Endothelial cell of umbilical vein (primary cell): Measurements from ENCODE around the gene KIAA1217. TPM values are rescaled to one million over a fixed set of nuclear protein-coding genes. Genes with fewer than 3 reads are reported as not detected.

ENCODE experiments used
- BruUV-seq: library from RNA; stranded (reverse); fragments of 400-500 nt; replicated peaks from 2 replicates; lab custom pipeline; 2021; lab: Mats Ljungman, UMichigan
- CTCF ChIA-PET: fragments of 300-600, 350-600 bp; sonication (Branson Sonifier 250); formaldehyde crosslinking; loops from one replicate; lab custom pipeline; 2021; ENCODE audit warnings: antibody characterized with exemption, inconsistent platforms; lab: Charles Lee
- POLR2A ChIA-PET: fragments of 300-600, 350-600 bp; sonication (Branson Sonifier 250); formaldehyde crosslinking; loops from one replicate; lab custom pipeline; 2021; ENCODE audit warnings: antibody characterized with exemption, inconsistent platforms; lab: Charles Lee
- DNase-seq: peaks from one replicate; pipeline ENCODE4 v3.0.0-alpha.2; 2011; ENCODE audit warnings: low read depth, low spot score
- FAIRE-seq: peaks from 2 replicates; lab custom pipeline; 2011; peaks lifted over from hg19 to GRCh38; lab: Jason Lieb, UNC
- H2AFZ ChIP-seq: 2 replicates; pipeline ENCODE4 v1.6.0; 2012; ENCODE audit warnings: low read depth, low read length, control low read depth, inconsistent platforms
- H3K27ac ChIP-seq: 2 replicates; pipeline ENCODE4 v1.5.1; 2011; ENCODE audit warnings: low read depth, mild to moderate bottlenecking, control low read depth, low read length, moderate library complexity; ENCODE audit not compliant: insufficient read depth
- H3K27me3 ChIP-seq, 2 experiments: 2 replicates each; pipeline versions ENCODE4 v1.6.0 to v1.6.1; 2011; ENCODE audit warnings: low read length in 2 of 2, mixed read lengths in 1 of 2; ENCODE audit not compliant: control insufficient read depth in 2 of 2, insufficient read depth in 2 of 2
- H3K36me3 ChIP-seq, 2 experiments: 2 replicates in 1 of 2; 3 replicates in 1 of 2; pipeline ENCODE4 v1.5.1; 2011; ENCODE audit warnings: low read length in 2 of 2, mild to moderate bottlenecking in 1 of 2, moderate library complexity in 1 of 2; ENCODE audit not compliant: control insufficient read depth in 2 of 2, insufficient read depth in 2 of 2; ENCODE audit errors: extremely low read depth in 1 of 2
- H3K4me1 ChIP-seq: 3 replicates; pipeline ENCODE4 v1.5.1; 2011; ENCODE audit warnings: mild to moderate bottlenecking, low read length; ENCODE audit not compliant: control insufficient read depth, insufficient read depth; ENCODE audit errors: extremely low read depth
- H3K4me2 ChIP-seq: 2 replicates; pipeline ENCODE4 v1.6.1; 2011; ENCODE audit warnings: low read length, control low read depth, mixed read lengths; ENCODE audit not compliant: insufficient read depth
- H3K4me3 ChIP-seq, 3 experiments: fragments of 200-600 bp in 1 of 3; sonication (generic), shearing (Covaris generic) in 1 of 3; replicated peaks in 1 of 3; 2 replicates each; pipeline ENCODE4 v1.5.1; 2011 to 2016; ENCODE audit warnings: control low read depth in 3 of 3, low read length in 3 of 3, mild to moderate bottlenecking in 2 of 3, inconsistent platforms in 1 of 3, low read depth in 1 of 3, moderate library complexity in 1 of 3; ENCODE audit not compliant: insufficient read depth in 1 of 3
- H3K79me2 ChIP-seq: 2 replicates; pipeline ENCODE4 v1.6.0; 2012; ENCODE audit warnings: low read length, inconsistent platforms; ENCODE audit not compliant: control insufficient read depth, insufficient read depth
- H3K9ac ChIP-seq: replicated peaks from 2 replicates; pipeline ENCODE3; 2011; ENCODE audit warnings: low read length, control low read depth; ENCODE audit not compliant: insufficient read depth; ENCODE audit errors: extremely low read depth
- H3K9me1 ChIP-seq: replicated peaks from 3 replicates; pipeline ENCODE4 v1.6.0; 2011; ENCODE audit warnings: mild to moderate bottlenecking, low read length; ENCODE audit not compliant: control insufficient read depth, insufficient read depth; ENCODE audit errors: extremely low read depth
- H3K9me3 ChIP-seq: replicated peaks from 2 replicates; pipeline ENCODE4 v1.5.1; 2012; ENCODE audit warnings: low read length, inconsistent platforms; ENCODE audit not compliant: control insufficient read depth, insufficient read depth
- H4K20me1 ChIP-seq: replicated peaks from 2 replicates; pipeline ENCODE3; 2011; ENCODE audit warnings: mild to moderate bottlenecking, low read length; ENCODE audit not compliant: control insufficient read depth, insufficient read depth; ENCODE audit errors: extremely low read depth
- CTCF ChIP-seq, 2 donors: IDR thresholded peaks; 1 replicate in 1 of 2; 2 replicates in 1 of 2; pipeline ENCODE4 v1.5.1; 2011; ENCODE audit warnings: low read length in 2 of 2, mild to moderate bottlenecking in 2 of 2, moderate library complexity in 2 of 2, control low read depth in 1 of 2, inconsistent platforms in 1 of 2, low read depth in 1 of 2; ENCODE audit not compliant: insufficient read depth in 1 of 2; ENCODE audit errors: extremely low read depth in 1 of 2
- EZH2 ChIP-seq: IDR thresholded peaks from 2 replicates; pipeline ENCODE4 v1.6.1; 2012; ENCODE audit warnings: borderline replicate concordance, low read depth, mild to moderate bottlenecking, moderate library complexity, low read length, inconsistent platforms; ENCODE audit not compliant: severe bottlenecking
- FOS ChIP-seq: IDR thresholded peaks from 2 replicates; pipeline ENCODE4 v1.6.1; 2011; ENCODE audit warnings: mild to moderate bottlenecking, low read length, moderate library complexity, borderline replicate concordance; ENCODE audit not compliant: insufficient read depth
- GATA2 ChIP-seq: IDR thresholded peaks from 2 replicates; pipeline ENCODE4 v1.7.0; 2011; ENCODE audit warnings: low read depth, mild to moderate bottlenecking, moderate library complexity, mixed read lengths, low read length; ENCODE audit not compliant: insufficient read length, insufficient read depth
- JUN ChIP-seq: IDR thresholded peaks from 2 replicates; pipeline ENCODE4 v1.6.1; 2011; ENCODE audit warnings: borderline replicate concordance, low read depth; ENCODE audit not compliant: insufficient read length, insufficient read depth
- MAX ChIP-seq: IDR thresholded peaks from 2 replicates; pipeline ENCODE4 v1.6.1; 2011; ENCODE audit not compliant: insufficient read depth, insufficient read length
- MYC ChIP-seq: IDR thresholded peaks from one replicate; pipeline ENCODE4 v1.6.1; 2011; ENCODE audit warnings: mild to moderate bottlenecking, low read depth, low read length
- POLR2A ChIP-seq: IDR thresholded peaks from 2 replicates; pipeline ENCODE4 v1.6.1; 2012; ENCODE audit warnings: low read depth, mild to moderate bottlenecking, control low read depth, low read length
- POLR2AphosphoS5 ChIP-seq: IDR thresholded peaks from 2 replicates; pipeline ENCODE4 v1.6.1; 2012; ENCODE audit warnings: low read depth, mild to moderate bottlenecking, control low read depth, low read length, moderate library complexity; ENCODE audit not compliant: insufficient read depth
- dilution Hi-C: fragments of 300-500 bp; cut with MboI; formaldehyde crosslinking; loops from one replicate; pipeline ENCODE4 v1.15.0; 2019; ENCODE audit warnings: low sequenced_read_pairs; ENCODE audit not compliant: extremely low pct_ligation_motif_present
- intact Hi-C: fragments of 100-400 bp; cut with micrococcal nuclease; formaldehyde crosslinking; loops from one replicate; pipeline ENCODE4 v1.10.0; 2022
- polyA plus RNA-seq, 4 experiments: library from polyadenylated mRNA; depleted of rRNA in 3 of 4; stranded (reverse) in 3 of 4; unstranded in 1 of 4; fragments of >200 nt; gene quantifications; 2 replicates each; pipeline versions ENCODE4 v1.2.1 to v1.2.3, GENCODE V29; 2011 to 2012; ENCODE audit warnings: missing spikeins in 1 of 4
- total RNA-seq: library from RNA; stranded (reverse); gene quantifications from 2 replicates; pipeline ENCODE4 v1.2.3, GENCODE V29; 2021

The KIAA1217 gene
- total and polyA plus RNA-seq, 2 donors (not counting 3 experiments of a cell fraction or from before 2014, with no cell fraction given) = 0.83 to 10.3 TPM

- H3K27me3 ChIP-seq = no peaks in the 10 kb centered on the region
- no peak overlapping the region for H3K4me2 ChIP-seq
- H3K4me1 ChIP-seq = no peaks in the 10 kb centered on the region
- dilution Hi-C loops = no loop called here
- no peaks in the 10 kb centered on the region for H3K9me1 ChIP-seq
- POLR2A ChIA-PET = no interaction called here
- CTCF ChIA-PET = no interaction called here
- H4K20me1 ChIP-seq = no peaks in the 10 kb centered on the region
- H2AFZ ChIP-seq = no peak overlapping the region
- H3K4me3 ChIP-seq = no peak overlapping the region
- intact Hi-C loops = no loop called here
- H3K9ac ChIP-seq = no peak overlapping the region
- H3K27ac ChIP-seq = no peak overlapping the region
- H3K9me3 ChIP-seq = no peaks in the 10 kb centered on the region
- H3K36me3 ChIP-seq = no peaks in the 10 kb centered on the region
- no peaks in the 10 kb centered on the region for H3K79me2 ChIP-seq
- DNase-seq = no peak
- BruUV-seq = no TSS peak
- TF ChIP-seq MAX = no peak
- FAIRE-seq = no peak
Measured at GRCh38 chr10:24239289-24240040, 30.5 kb downstream of the KIAA1217 start.

DNA sequence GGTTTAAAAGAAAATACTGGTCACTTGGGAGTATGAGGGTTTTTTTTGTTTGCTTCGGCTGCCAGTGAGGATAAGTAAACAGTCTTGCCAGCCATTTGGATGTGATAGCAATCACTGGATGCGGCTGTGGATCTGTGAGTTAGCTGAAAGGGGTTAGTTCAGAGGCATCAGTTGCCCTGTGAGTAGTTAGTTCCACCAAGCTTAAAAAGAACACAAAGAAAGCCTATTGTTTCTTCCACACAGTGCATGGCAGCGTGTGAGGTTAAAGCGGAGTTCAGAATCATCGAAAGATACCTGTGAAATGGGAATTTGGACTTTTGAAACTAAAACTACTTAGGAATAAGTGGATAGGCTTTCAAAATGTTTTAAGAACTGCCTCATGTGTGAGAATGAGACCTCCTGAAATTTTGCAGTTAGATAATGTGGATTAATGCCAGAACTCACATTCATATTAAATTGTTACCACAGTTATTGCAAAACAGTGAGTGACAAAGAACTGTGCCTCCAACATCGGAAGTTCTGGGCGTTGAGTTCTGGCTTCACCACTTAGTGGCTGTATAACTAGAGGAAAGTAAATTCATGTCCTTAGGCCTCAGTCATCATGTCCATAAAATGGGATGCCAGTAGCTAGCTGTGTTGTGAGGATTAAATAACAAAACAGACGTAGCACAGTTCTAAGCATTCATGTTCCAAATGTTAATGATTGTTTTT is 31.3 kb downstream of the KIAA1217 start:
- dilution Hi-C loops (no loop called here), intact Hi-C loops (no loop called here)
- Histone ChIP-seq H3K4me2 (no peak overlapping the region), H3K36me3 (no peaks in the 10 kb centered on the region), H3K27me3 (no peaks in the 10 kb centered on the region), H2AFZ (no peak overlapping the region), H4K20me1 (no peaks in the 10 kb centered on the region), H3K79me2 (no peaks in the 10 kb centered on the region), H3K9ac (no peak overlapping the region), H3K4me1 (no peaks in the 10 kb centered on the region), H3K27ac (no peak overlapping the region), H3K4me3 (no peak overlapping the region), H3K9me3 (no peaks in the 10 kb centered on the region), H3K9me1 (no peaks in the 10 kb centered on the region)
- CTCF ChIA-PET = no interaction called here
- FAIRE-seq = no peak
- BruUV-seq = no TSS peak
- DNase-seq = no peak
- POLR2A ChIA-PET = no interaction called here
- TF ChIP-seq GATA2 (no peak), FOS (no peak), EZH2 (no peak), JUN (no peak), CTCF (IDR thresholded peaks at IDR 0.05; ENCODE audit: extremely low read depth in 1 of 2, insufficient read depth in 1 of 2, low read depth in 1 of 2, low read length in 2 of 2) (no peak), POLR2A (no peak), MYC (no peak), MAX (no peak), POLR2AphosphoS5 (no peak)
